ENCODE measurements around the gene XXYLT1. TPM values are rescaled to one million over a fixed set of nuclear protein-coding genes. Genes with fewer than 3 reads are reported as not detected.

Gene XXYLT1
- total and polyA plus RNA-seq, 9 of the 15 experiments (the other 6 are each of a cell fraction or from before 2014, with no cell fraction given), result 1.9 to 18.9 (median 15.0) TPM

GRCh38 chr3:195117978-195118581 lies 152.9 kb downstream of the XXYLT1 start (continued):
- TF ChIP-seq CHD7 (IDR thresholded peaks at IDR 0.05; ENCODE audit: low read depth, low read length) (no peak), ZNF174 (CRISPR knock-in tag; IDR thresholded peaks at IDR 0.05) (no peak), ZNF445 (CRISPR knock-in tag; IDR thresholded peaks at IDR 0.05; ENCODE audit: low read depth) (no peak), ZNF140 (CRISPR knock-in tag; IDR thresholded peaks at IDR 0.05) (no peak), ATF3 (IDR thresholded peaks at IDR 0.05) (peak; percentile 66), ATF3 (CRISPR knock-in tag; conservative IDR thresholded peaks at IDR 0.05) (no peak), KLF16 (IDR thresholded peaks at IDR 0.05) (peak; percentile 92), NUFIP1 (IDR thresholded peaks at IDR 0.05; ENCODE audit: partially characterized antibody) (no peak), ZNF511 (CRISPR knock-in tag; IDR thresholded peaks at IDR 0.05) (no peak), TAL1 (IDR thresholded peaks at IDR 0.05) (peak; percentile 90), RUNX1 (IDR thresholded peaks at IDR 0.05; ENCODE audit: low read depth) (no peak), CBX2 (IDR thresholded peaks at IDR 0.05; ENCODE audit: insufficient read depth, low read length, poor library complexity, severe bottlenecking) (no peak), RBM39 (optimal IDR thresholded peaks at IDR 0.05; ENCODE audit: low read depth, low read length) (no peak), ZNF551 (CRISPR knock-in tag; IDR thresholded peaks at IDR 0.05) (no peak), CEBPB (tag; IDR thresholded peaks at IDR 0.05) (no peak), SIX5 (IDR thresholded peaks at IDR 0.05; ENCODE audit: borderline replicate concordance in 1 of 2, insufficient read depth in 1 of 2, low read depth in 1 of 2, low read length in 2 of 2) (no peak), U2AF2 (optimal IDR thresholded peaks at IDR 0.05; ENCODE audit: low read depth, low read length) (no peak)

Data from K562 (cell line).